Mesothelial cell of epicardium (in vitro differentiated cells): ENCODE results near the gene LRRC70. TPM values are rescaled to one million over a fixed set of nuclear protein-coding genes. Genes with fewer than 3 reads are reported as not detected.

ENCODE experiments used
- DNase-seq, 2 experiments: peaks; one replicate each; pipeline ENCODE4 v3.0.0; 2021; ENCODE audit warnings: low spot score in 2 of 2; ENCODE audit not compliant: unreplicated experiment in 2 of 2
- H3K27ac Mint-ChIP-seq: 2 replicates; pipeline ENCODE4 v1.8.0; 2021; ENCODE audit warnings: mixed read lengths
- H3K27me3 Mint-ChIP-seq: 2 replicates; pipeline ENCODE4 v1.8.0; 2021; ENCODE audit warnings: low read depth, mixed read lengths
- H3K36me3 Mint-ChIP-seq: 2 replicates; pipeline ENCODE4 v1.8.0; 2021; ENCODE audit warnings: mixed read lengths
- H3K4me1 Mint-ChIP-seq: 2 replicates; pipeline ENCODE4 v1.8.0; 2021; ENCODE audit warnings: mixed read lengths
- H3K4me3 Mint-ChIP-seq: 2 replicates; pipeline ENCODE4 v1.8.0; 2021; ENCODE audit warnings: mild to moderate bottlenecking, moderate library complexity, mixed read lengths
- H3K9me3 Mint-ChIP-seq: 2 replicates; pipeline ENCODE4 v1.8.0; 2021; ENCODE audit warnings: mixed read lengths
- CTCF ChIP-seq: fragments of 200-600 bp; sonication (generic); IDR thresholded peaks from one replicate; pipeline ENCODE4 v1.5.0; 2021; ENCODE audit warnings: antibody characterized with exemption; ENCODE audit not compliant: unreplicated experiment
- total RNA-seq: library from RNA; stranded (reverse); gene quantifications from 3 replicates; pipeline ENCODE4 v1.2.1, GENCODE V29; 2021

Gene LRRC70
- total RNA-seq, 1 donor from 2014 or later = 1.7 TPM

- no peak overlapping the region for H3K27ac Mint-ChIP-seq
- peaks cover 9% of the 10 kb centered on the region for H3K4me1 Mint-ChIP-seq
- peaks cover 41% of the 10 kb centered on the region for H3K36me3 Mint-ChIP-seq
- no peak for TF ChIP-seq CTCF
- H3K4me3 Mint-ChIP-seq = no peak overlapping the region
- no peak for DNase-seq
- H3K9me3 Mint-ChIP-seq = peaks cover 32% of the 10 kb centered on the region
- no peaks in the 10 kb centered on the region for H3K27me3 Mint-ChIP-seq
Observed at GRCh38 chr5:62568143-62568542, 10.5 kb upstream of the LRRC70 start.

GRCh38 chr5:62568800-62569432 lies 9.7 kb upstream of the LRRC70 start:
- peaks cover 9% of the 10 kb centered on the region for H3K4me1 Mint-ChIP-seq
- H3K27ac Mint-ChIP-seq = no peak overlapping the region
- H3K4me3 Mint-ChIP-seq = no peak overlapping the region
- DNase-seq = no peak
- no peaks in the 10 kb centered on the region for H3K27me3 Mint-ChIP-seq
- peaks cover 32% of the 10 kb centered on the region for H3K9me3 Mint-ChIP-seq
- H3K36me3 Mint-ChIP-seq = peaks cover 41% of the 10 kb centered on the region
- TF ChIP-seq CTCF = no peak

- H3K4me3 Mint-ChIP-seq = no peak overlapping the region
- TF ChIP-seq CTCF = no peak
- peaks cover 9% of the 10 kb centered on the region for H3K4me1 Mint-ChIP-seq
- no peaks in the 10 kb centered on the region for H3K27me3 Mint-ChIP-seq
- peaks cover 32% of the 10 kb centered on the region for H3K9me3 Mint-ChIP-seq
- H3K36me3 Mint-ChIP-seq = peaks cover 40% of the 10 kb centered on the region
- DNase-seq = no peak
- H3K27ac Mint-ChIP-seq = no peak overlapping the region
Observed at GRCh38 chr5:62569470-62569869, 9.1 kb upstream of the LRRC70 start.

- Mint-ChIP-seq H3K27me3 (no peaks in the 10 kb centered on the region), H3K4me3 (no peak overlapping the region), H3K4me1 (peaks cover 9% of the 10 kb centered on the region), H3K27ac (no peak overlapping the region), H3K36me3 (peaks cover 12% of the 10 kb centered on the region), H3K9me3 (peaks cover 8% of the 10 kb centered on the region)
- DNase-seq = no peak
- no peak for TF ChIP-seq CTCF
Observed at GRCh38 chr5:62572918-62573514, 5.6 kb upstream of the LRRC70 start.

GRCh38 chr5:62574599-62574998 lies 4.0 kb upstream of the LRRC70 start:
- no peaks in the 10 kb centered on the region for H3K27me3 Mint-ChIP-seq
- no peak overlapping the region for H3K27ac Mint-ChIP-seq
- no peak overlapping the region for H3K4me3 Mint-ChIP-seq
- TF ChIP-seq CTCF = no peak
- no peaks in the 10 kb centered on the region for H3K9me3 Mint-ChIP-seq
- H3K36me3 Mint-ChIP-seq = no peaks in the 10 kb centered on the region
- H3K4me1 Mint-ChIP-seq = peaks cover 2% of the 10 kb centered on the region
- no peak for DNase-seq
